PC-9 (cell line): ENCODE data around the gene CETP.

ENCODE experiments used
- EZH2 ChIP-seq: fragments of 200-600 bp; sonication (generic); IDR thresholded peaks from 2 replicates; pipeline ENCODE4 v1.8.0; 2017; ENCODE audit warnings: antibody characterized with exemption, low read depth
- TF ChIP-seq, protein P1 (sequence below): fragments of 200-600 bp; sonication (generic); conservative IDR thresholded peaks from 2 replicates; pipeline ENCODE4 v1.6.1; 2017; ENCODE audit warnings: mixed run types, antibody characterized with exemption, mild to moderate bottlenecking, moderate library complexity

DNA sequence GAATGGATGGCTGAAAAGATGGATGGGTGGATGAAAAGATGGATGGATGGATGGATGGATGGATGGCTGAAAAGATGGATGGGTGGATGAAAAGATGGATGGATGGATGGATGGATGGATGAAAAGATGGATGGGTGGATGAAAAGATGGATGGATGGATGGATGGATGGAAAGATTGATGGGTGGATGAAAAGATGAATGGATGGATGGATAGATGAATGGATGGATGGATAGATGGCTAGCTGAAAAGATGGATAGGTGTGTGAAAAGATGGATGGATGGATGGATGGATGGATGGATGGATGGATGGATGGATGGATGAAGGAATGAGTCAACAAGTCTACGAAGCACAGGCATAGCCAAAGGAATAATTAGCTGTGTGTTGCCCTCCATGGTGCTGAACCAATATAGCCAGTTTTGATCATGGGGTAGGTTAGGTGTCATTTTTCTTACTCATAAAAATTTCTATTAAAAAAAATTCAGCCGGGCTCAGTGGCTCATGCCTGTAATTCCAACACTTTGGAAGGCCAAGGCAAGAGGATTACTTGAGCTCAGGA is 68.7 kb downstream of the CETP start:
- TF ChIP-seq, protein P1, sequence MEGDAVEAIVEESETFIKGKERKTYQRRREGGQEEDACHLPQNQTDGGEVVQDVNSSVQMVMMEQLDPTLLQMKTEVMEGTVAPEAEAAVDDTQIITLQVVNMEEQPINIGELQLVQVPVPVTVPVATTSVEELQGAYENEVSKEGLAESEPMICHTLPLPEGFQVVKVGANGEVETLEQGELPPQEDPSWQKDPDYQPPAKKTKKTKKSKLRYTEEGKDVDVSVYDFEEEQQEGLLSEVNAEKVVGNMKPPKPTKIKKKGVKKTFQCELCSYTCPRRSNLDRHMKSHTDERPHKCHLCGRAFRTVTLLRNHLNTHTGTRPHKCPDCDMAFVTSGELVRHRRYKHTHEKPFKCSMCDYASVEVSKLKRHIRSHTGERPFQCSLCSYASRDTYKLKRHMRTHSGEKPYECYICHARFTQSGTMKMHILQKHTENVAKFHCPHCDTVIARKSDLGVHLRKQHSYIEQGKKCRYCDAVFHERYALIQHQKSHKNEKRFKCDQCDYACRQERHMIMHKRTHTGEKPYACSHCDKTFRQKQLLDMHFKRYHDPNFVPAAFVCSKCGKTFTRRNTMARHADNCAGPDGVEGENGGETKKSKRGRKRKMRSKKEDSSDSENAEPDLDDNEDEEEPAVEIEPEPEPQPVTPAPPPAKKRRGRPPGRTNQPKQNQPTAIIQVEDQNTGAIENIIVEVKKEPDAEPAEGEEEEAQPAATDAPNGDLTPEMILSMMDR = no peak
- TF ChIP-seq EZH2 = no peak
